Stimulated activated CD8-positive, alpha-beta memory T cell treated with anti-CD3 and anti-CD28 coated beads, Interleukin-4, amount 100 ng/mL, for 48 hours (primary cell): ENCODE data around the gene ADAMTS17.

Source experiments
- DNase-seq: peaks from one replicate; pipeline ENCODE4 v3.0.0-alpha.2; 2020

The ADAMTS17 gene

GRCh38 chr15:100167884-100168375, 173.8 kb downstream of the ADAMTS17 start:
- no peak for DNase-seq

- DNase-seq: no peak
These were observed 175.5 kb downstream of the ADAMTS17 start for GRCh38 chr15:100166313-100166712.

- no peak for DNase-seq
These were observed 177.8 kb downstream of the ADAMTS17 start for GRCh38 chr15:100163961-100164360.

- DNase-seq: no peak
These were observed 180.8 kb downstream of the ADAMTS17 start for GRCh38 chr15:100160953-100161352.

GRCh38 chr15:100159436-100159835, 182.3 kb downstream of the ADAMTS17 start:
- no peak for DNase-seq

- DNase-seq: no peak
These were observed 183.4 kb downstream of the ADAMTS17 start for GRCh38 chr15:100158356-100158755.

- DNase-seq: no peak
These were observed 185.6 kb downstream of the ADAMTS17 start for GRCh38 chr15:100156201-100156600.

- DNase-seq: no peak
These were observed 187.4 kb downstream of the ADAMTS17 start for GRCh38 chr15:100154338-100154737.

GRCh38 chr15:100152463-100152862, 189.3 kb downstream of the ADAMTS17 start:
- no peak for DNase-seq

GRCh38 chr15:100150906-100151305, 190.9 kb downstream of the ADAMTS17 start:
- DNase-seq: no peak

- no peak for DNase-seq
These were observed 193.9 kb downstream of the ADAMTS17 start for GRCh38 chr15:100147828-100148227.

GRCh38 chr15:100143378-100143777, 198.4 kb downstream of the ADAMTS17 start:
- DNase-seq: no peak

GRCh38 chr15:100141311-100142001, 200.3 kb downstream of the ADAMTS17 start:
- DNase-seq: no peak

- DNase-seq: no peak
These were observed 201.1 kb downstream of the ADAMTS17 start for GRCh38 chr15:100140527-100141308.

- DNase-seq: no peak
These were observed 207.2 kb downstream of the ADAMTS17 start for GRCh38 chr15:100134586-100134985.

- DNase-seq: no peak
These were observed 207.6 kb downstream of the ADAMTS17 start for GRCh38 chr15:100134089-100134583.

- DNase-seq: no peak
These were observed 208.8 kb downstream of the ADAMTS17 start for GRCh38 chr15:100133001-100133400.

- DNase-seq: no peak
These were observed 209.5 kb downstream of the ADAMTS17 start for GRCh38 chr15:100132309-100132708.

GRCh38 chr15:100131321-100132224, 210.2 kb downstream of the ADAMTS17 start:
- peak; percentile 50 for DNase-seq

GRCh38 chr15:100129677-100130076, 212.1 kb downstream of the ADAMTS17 start:
- DNase-seq: no peak

GRCh38 chr15:100125401-100126191, 216.2 kb downstream of the ADAMTS17 start:
- DNase-seq: no peak

GRCh38 chr15:100124936-100125335, 216.8 kb downstream of the ADAMTS17 start:
- no peak for DNase-seq
